Measurements from ENCODE around the gene BATF. TPM values are rescaled to one million over a fixed set of nuclear protein-coding genes. Genes with fewer than 3 reads are reported as not detected.

The BATF gene
- total and polyA plus RNA-seq, 2 experiments from 2014 or later: not detected

DNA sequence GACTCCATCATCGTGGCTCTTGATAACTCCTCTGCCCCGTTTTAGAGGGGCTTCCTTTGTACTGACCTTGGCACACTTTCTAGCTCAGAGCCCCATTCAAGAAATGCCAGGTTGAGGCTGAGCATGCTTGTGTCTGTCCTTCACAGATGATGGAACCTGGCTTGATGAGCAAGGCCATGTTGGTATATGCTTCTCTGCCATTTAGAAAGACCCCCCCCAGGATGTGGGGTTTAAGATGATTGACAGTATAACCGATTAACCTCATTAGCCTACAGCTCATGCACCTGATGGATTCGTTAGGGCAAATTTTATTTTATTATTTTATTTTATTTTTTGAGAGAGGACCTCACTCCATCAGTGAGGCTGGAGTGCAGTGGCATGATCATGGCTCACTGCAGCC, 21.0 kb downstream of the BATF start:
- no peak for ATAC-seq

More for the DNA sequence above, 21.0 kb downstream of the BATF start:
- Histone ChIP-seq H3K27me3 (ENCODE audit: insufficient read depth) (no peaks in the 10 kb centered on the region), H4K20me1 (replicated peaks; ENCODE audit: insufficient read depth) (no peaks in the 10 kb centered on the region), H3K9me2 (ENCODE audit: insufficient read depth) (no peaks in the 10 kb centered on the region), H3K4me3 (no peak overlapping the region), H3K36me3 (ENCODE audit: insufficient read depth) (no peaks in the 10 kb centered on the region), H3K4me2 (no peak overlapping the region), H3K4me1 (ENCODE audit: insufficient read depth) (no peaks in the 10 kb centered on the region; the same call in 1 of the 2 replicates), H3K27ac (ENCODE audit: low read depth) (no peak overlapping the region), H3F3A (replicated peaks; ENCODE audit: low read depth) (no peaks in the 10 kb centered on the region), H3K79me2 (replicated peaks; ENCODE audit: insufficient read depth) (no peaks in the 10 kb centered on the region), H2AFZ (no peak overlapping the region)
- no peak overlapping the region for H3K27ac Mint-ChIP-seq
- H3K9me3 Mint-ChIP-seq: no peaks in the 10 kb centered on the region
- TF ChIP-seq STAT1 (IDR thresholded peaks at IDR 0.05; ENCODE audit: unreplicated experiment) (no peak), EZH2phosphoT487 (IDR thresholded peaks at IDR 0.05; ENCODE audit: unreplicated experiment) (no peak), CREB1 (CRISPR knock-in tag; IDR thresholded peaks at IDR 0.05; ENCODE audit: low read depth) (no peak), NANOG (IDR thresholded peaks at IDR 0.05; ENCODE audit: borderline replicate concordance) (no peak), JUNB (IDR thresholded peaks at IDR 0.05; ENCODE audit: unreplicated experiment) (no peak), POLR2AphosphoS5 (IDR thresholded peaks at IDR 0.05; ENCODE audit: low read depth) (no peak), ZNF331 (CRISPR knock-in tag; IDR thresholded peaks at IDR 0.05; ENCODE audit: low read depth) (no peak), EZH2 (IDR thresholded peaks at IDR 0.05; ENCODE audit: low read depth, unreplicated experiment) (no peak), ZNF114 (CRISPR knock-in tag; IDR thresholded peaks at IDR 0.05) (no peak)
- TF ChIP-seq, protein P1, sequence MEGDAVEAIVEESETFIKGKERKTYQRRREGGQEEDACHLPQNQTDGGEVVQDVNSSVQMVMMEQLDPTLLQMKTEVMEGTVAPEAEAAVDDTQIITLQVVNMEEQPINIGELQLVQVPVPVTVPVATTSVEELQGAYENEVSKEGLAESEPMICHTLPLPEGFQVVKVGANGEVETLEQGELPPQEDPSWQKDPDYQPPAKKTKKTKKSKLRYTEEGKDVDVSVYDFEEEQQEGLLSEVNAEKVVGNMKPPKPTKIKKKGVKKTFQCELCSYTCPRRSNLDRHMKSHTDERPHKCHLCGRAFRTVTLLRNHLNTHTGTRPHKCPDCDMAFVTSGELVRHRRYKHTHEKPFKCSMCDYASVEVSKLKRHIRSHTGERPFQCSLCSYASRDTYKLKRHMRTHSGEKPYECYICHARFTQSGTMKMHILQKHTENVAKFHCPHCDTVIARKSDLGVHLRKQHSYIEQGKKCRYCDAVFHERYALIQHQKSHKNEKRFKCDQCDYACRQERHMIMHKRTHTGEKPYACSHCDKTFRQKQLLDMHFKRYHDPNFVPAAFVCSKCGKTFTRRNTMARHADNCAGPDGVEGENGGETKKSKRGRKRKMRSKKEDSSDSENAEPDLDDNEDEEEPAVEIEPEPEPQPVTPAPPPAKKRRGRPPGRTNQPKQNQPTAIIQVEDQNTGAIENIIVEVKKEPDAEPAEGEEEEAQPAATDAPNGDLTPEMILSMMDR (conservative IDR thresholded peaks at IDR 0.05; ENCODE audit: low read depth in 2 of 2): no peak
- TF ChIP-seq, protein P2, sequence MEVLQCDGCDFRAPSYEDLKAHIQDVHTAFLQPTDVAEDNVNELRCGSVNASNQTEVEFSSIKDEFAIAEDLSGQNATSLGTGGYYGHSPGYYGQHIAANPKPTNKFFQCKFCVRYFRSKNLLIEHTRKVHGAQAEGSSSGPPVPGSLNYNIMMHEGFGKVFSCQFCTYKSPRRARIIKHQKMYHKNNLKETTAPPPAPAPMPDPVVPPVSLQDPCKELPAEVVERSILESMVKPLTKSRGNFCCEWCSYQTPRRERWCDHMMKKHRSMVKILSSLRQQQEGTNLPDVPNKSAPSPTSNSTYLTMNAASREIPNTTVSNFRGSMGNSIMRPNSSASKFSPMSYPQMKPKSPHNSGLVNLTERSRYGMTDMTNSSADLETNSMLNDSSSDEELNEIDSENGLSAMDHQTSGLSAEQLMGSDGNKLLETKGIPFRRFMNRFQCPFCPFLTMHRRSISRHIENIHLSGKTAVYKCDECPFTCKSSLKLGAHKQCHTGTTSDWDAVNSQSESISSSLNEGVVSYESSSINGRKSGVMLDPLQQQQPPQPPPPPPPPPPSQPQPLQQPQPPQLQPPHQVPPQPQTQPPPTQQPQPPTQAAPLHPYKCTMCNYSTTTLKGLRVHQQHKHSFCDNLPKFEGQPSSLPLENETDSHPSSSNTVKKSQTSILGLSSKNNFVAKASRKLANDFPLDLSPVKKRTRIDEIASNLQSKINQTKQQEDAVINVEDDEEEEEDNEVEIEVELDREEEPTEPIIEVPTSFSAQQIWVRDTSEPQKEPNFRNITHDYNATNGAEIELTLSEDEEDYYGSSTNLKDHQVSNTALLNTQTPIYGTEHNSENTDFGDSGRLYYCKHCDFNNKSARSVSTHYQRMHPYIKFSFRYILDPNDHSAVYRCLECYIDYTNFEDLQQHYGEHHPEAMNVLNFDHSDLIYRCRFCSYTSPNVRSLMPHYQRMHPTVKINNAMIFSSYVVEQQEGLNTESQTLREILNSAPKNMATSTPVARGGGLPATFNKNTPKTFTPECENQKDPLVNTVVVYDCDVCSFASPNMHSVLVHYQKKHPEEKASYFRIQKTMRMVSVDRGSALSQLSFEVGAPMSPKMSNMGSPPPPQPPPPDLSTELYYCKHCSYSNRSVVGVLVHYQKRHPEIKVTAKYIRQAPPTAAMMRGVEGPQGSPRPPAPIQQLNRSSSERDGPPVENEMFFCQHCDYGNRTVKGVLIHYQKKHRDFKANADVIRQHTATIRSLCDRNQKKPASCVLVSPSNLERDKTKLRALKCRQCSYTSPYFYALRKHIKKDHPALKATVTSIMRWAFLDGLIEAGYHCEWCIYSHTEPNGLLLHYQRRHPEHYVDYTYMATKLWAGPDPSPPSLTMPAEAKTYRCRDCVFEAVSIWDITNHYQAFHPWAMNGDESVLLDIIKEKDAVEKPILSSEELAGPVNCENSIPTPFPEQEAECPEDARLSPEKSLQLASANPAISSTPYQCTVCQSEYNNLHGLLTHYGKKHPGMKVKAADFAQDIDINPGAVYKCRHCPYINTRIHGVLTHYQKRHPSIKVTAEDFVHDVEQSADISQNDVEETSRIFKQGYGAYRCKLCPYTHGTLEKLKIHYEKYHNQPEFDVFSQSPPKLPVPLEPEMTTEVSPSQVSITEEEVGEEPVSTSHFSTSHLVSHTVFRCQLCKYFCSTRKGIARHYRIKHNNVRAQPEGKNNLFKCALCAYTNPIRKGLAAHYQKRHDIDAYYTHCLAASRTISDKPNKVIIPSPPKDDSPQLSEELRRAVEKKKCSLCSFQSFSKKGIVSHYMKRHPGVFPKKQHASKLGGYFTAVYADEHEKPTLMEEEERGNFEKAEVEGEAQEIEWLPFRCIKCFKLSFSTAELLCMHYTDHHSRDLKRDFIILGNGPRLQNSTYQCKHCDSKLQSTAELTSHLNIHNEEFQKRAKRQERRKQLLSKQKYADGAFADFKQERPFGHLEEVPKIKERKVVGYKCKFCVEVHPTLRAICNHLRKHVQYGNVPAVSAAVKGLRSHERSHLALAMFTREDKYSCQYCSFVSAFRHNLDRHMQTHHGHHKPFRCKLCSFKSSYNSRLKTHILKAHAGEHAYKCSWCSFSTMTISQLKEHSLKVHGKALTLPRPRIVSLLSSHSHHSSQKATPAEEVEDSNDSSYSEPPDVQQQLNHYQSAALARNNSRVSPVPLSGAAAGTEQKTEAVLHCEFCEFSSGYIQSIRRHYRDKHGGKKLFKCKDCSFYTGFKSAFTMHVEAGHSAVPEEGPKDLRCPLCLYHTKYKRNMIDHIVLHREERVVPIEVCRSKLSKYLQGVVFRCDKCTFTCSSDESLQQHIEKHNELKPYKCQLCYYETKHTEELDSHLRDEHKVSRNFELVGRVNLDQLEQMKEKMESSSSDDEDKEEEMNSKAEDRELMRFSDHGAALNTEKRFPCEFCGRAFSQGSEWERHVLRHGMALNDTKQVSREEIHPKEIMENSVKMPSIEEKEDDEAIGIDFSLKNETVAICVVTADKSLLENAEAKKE (CRISPR knock-in tag; IDR thresholded peaks at IDR 0.05): no peak
- TF ChIP-seq, protein P3, sequence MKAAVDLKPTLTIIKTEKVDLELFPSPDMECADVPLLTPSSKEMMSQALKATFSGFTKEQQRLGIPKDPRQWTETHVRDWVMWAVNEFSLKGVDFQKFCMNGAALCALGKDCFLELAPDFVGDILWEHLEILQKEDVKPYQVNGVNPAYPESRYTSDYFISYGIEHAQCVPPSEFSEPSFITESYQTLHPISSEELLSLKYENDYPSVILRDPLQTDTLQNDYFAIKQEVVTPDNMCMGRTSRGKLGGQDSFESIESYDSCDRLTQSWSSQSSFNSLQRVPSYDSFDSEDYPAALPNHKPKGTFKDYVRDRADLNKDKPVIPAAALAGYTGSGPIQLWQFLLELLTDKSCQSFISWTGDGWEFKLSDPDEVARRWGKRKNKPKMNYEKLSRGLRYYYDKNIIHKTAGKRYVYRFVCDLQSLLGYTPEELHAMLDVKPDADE (IDR thresholded peaks at IDR 0.05): no peak
- TF ChIP-seq, protein P4, sequence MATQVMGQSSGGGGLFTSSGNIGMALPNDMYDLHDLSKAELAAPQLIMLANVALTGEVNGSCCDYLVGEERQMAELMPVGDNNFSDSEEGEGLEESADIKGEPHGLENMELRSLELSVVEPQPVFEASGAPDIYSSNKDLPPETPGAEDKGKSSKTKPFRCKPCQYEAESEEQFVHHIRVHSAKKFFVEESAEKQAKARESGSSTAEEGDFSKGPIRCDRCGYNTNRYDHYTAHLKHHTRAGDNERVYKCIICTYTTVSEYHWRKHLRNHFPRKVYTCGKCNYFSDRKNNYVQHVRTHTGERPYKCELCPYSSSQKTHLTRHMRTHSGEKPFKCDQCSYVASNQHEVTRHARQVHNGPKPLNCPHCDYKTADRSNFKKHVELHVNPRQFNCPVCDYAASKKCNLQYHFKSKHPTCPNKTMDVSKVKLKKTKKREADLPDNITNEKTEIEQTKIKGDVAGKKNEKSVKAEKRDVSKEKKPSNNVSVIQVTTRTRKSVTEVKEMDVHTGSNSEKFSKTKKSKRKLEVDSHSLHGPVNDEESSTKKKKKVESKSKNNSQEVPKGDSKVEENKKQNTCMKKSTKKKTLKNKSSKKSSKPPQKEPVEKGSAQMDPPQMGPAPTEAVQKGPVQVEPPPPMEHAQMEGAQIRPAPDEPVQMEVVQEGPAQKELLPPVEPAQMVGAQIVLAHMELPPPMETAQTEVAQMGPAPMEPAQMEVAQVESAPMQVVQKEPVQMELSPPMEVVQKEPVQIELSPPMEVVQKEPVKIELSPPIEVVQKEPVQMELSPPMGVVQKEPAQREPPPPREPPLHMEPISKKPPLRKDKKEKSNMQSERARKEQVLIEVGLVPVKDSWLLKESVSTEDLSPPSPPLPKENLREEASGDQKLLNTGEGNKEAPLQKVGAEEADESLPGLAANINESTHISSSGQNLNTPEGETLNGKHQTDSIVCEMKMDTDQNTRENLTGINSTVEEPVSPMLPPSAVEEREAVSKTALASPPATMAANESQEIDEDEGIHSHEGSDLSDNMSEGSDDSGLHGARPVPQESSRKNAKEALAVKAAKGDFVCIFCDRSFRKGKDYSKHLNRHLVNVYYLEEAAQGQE (IDR thresholded peaks at IDR 0.05; ENCODE audit: unreplicated experiment): no peak
- no peak for DNase-seq (ENCODE audit: low spot score)
- no peak overlapping the region for H3K4me3 Mint-ChIP-seq
- H3K4me1 Mint-ChIP-seq: peaks cover 16% of the 10 kb centered on the region; the same call in 2 of the 3 replicates
- no peaks in the 10 kb centered on the region for H3K36me3 Mint-ChIP-seq (ENCODE audit: low read depth)
- peaks cover 5% of the 10 kb centered on the region for H3K27me3 Mint-ChIP-seq (ENCODE audit: insufficient read depth, low read depth, poor library complexity)

Measured in GM23338 (cell line).